Caco-2 (cell line): ENCODE data around the gene HMGA1. TPM values are rescaled to one million over a fixed set of nuclear protein-coding genes. Genes with fewer than 3 reads are reported as not detected.

Source experiments
- BruUV-seq: library from RNA; stranded (reverse); fragments of 400-500 nt; replicated peaks from 2 replicates; lab custom pipeline; 2021; lab: Mats Ljungman, UMichigan
- CTCF ChIA-PET: fragments of 300-600 bp; sonication (Branson Sonifier 250); formaldehyde crosslinking; loops from one replicate; lab custom pipeline; 2022; ENCODE audit warnings: antibody characterized with exemption; lab: Charles Lee
- POLR2A ChIA-PET: fragments of 300-600 bp; sonication (Branson Sonifier 250); formaldehyde crosslinking; loops from one replicate; lab custom pipeline; 2022; ENCODE audit warnings: antibody characterized with exemption; lab: Charles Lee
- DNase-seq, 2 experiments: peaks; one replicate each; pipeline versions ENCODE4 v3.0.0 to v3.0.0-alpha.2; 2020 to 2022
- H3K27me3 ChIP-seq: replicated peaks from 2 replicates; pipeline ENCODE4 v1.6.0; 2011; ENCODE audit warnings: low read length; ENCODE audit not compliant: control insufficient read depth, insufficient read depth
- H3K36me3 ChIP-seq: 2 replicates; pipeline ENCODE4 v1.5.1; 2011; ENCODE audit warnings: low read length; ENCODE audit not compliant: control insufficient read depth, insufficient read depth
- H3K4me1 ChIP-seq: fragments of 250-450 bp; sonication (Bioruptor Pico); 2 replicates; pipeline ENCODE4 v1.5.1; 2020; ENCODE audit warnings: mild to moderate bottlenecking
- H3K4me3 ChIP-seq: 2 replicates; pipeline ENCODE4 v1.5.1; 2011; ENCODE audit warnings: low read depth, mild to moderate bottlenecking, control low read depth, low read length
- H3K9me3 ChIP-seq: fragments of 250-450 bp; sonication (Bioruptor Pico); 2 replicates; pipeline ENCODE4 v1.5.1; 2020; ENCODE audit warnings: mild to moderate bottlenecking, moderate library complexity
- H3K27ac Mint-ChIP-seq: one replicate; pipeline ENCODE4 v1.8.0; 2022; ENCODE audit warnings: mixed read lengths; ENCODE audit not compliant: unreplicated experiment
- H3K27me3 Mint-ChIP-seq: one replicate; pipeline ENCODE4 v1.8.0; 2022; ENCODE audit warnings: mixed read lengths; ENCODE audit not compliant: insufficient read depth, unreplicated experiment
- H3K36me3 Mint-ChIP-seq: one replicate; pipeline ENCODE4 v1.8.0; 2022; ENCODE audit warnings: mild to moderate bottlenecking, mixed read lengths; ENCODE audit not compliant: insufficient read depth, unreplicated experiment
- H3K4me1 Mint-ChIP-seq: one replicate; pipeline ENCODE4 v1.8.0; 2022; ENCODE audit warnings: low read depth, mixed read lengths; ENCODE audit not compliant: unreplicated experiment
- H3K4me3 Mint-ChIP-seq: one replicate; pipeline ENCODE4 v1.8.0; 2022; ENCODE audit warnings: mild to moderate bottlenecking, moderate library complexity, mixed read lengths; ENCODE audit not compliant: unreplicated experiment
- H3K9me3 Mint-ChIP-seq: one replicate; pipeline ENCODE4 v1.8.0; 2022; ENCODE audit warnings: mixed read lengths; ENCODE audit not compliant: unreplicated experiment
- intact Hi-C: fragments of 100-400 bp; cut with micrococcal nuclease; formaldehyde crosslinking; loops from one replicate; pipeline ENCODE4 v1.10.0; 2022; ENCODE audit not compliant: unreplicated experiment
- total RNA-seq: library from RNA; stranded (reverse); gene quantifications from 2 replicates; pipeline ENCODE4 v1.2.3, GENCODE V29; 2022
- TF ChIP-seq, protein P1 (sequence below), 2 experiments: fragments of 200-600 bp in 1 of 2; IDR thresholded peaks; 1 replicate in 1 of 2; 2 replicates in 1 of 2; pipeline versions ENCODE4 v1.5.1 to v1.8.0; 2011 to 2022; ENCODE audit warnings: antibody characterized with exemption in 1 of 2, control low read depth in 1 of 2, inconsistent platforms in 1 of 2, low read depth in 1 of 2, low read length in 1 of 2, mild to moderate bottlenecking in 1 of 2, moderate library complexity in 1 of 2; ENCODE audit not compliant: insufficient read depth in 1 of 2, severe bottlenecking in 1 of 2, unreplicated experiment in 1 of 2

HMGA1 gene
- total RNA-seq, 1 experiment from 2014 or later: 301 TPM

DNA sequence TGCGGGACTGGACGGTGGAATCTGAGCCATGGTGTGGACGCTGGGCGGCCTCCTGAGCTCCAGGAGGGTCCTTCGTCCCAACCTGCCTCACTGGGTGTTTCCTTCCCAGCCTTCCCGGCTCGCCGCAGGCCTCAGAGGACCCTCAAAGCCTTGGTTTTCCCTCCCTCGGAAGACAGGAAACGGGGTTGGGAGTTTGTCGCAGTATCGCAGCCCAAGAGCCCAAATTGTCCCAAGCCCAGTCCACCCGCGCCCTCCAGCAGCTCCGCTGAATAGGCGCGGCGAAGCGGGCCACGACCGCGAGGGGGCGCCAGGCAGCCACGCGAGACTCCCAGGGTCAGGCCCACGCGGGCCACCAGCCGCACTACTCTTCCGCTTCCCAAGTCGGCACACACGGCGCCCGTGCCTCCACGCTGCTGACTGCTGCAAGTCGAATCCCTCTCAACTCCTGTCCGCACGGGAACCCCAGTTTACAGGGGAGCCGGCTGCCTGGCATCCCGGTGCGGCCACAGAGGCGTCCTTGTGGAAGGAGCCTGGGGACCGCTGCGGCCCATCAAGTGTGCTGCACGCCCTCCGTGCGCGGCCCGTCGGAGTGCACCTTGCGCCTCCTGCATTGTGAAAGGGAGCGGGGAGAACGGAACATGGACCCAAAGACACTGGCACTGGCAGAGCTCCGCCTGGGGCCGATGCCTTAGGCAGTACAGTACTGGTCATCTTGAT is 40.4 kb upstream of the HMGA1 start:
- DNase-seq: peak; percentile 61 to 79
- Histone ChIP-seq H3K4me3 (peak overlapping the region; percentile 38), H3K27me3 (no peaks in the 10 kb centered on the region), H3K9me3 (no peaks in the 10 kb centered on the region), H3K4me1 (peaks cover 4% of the 10 kb centered on the region; the same call in 1 of the 2 replicates), H3K36me3 (no peaks in the 10 kb centered on the region)
- H3K27me3 Mint-ChIP-seq: peaks cover 2% of the 10 kb centered on the region
- no peaks in the 10 kb centered on the region for H3K36me3 Mint-ChIP-seq
- H3K4me3 Mint-ChIP-seq: peak overlapping the region; percentile 67
- ChIA-PET POLR2A (interaction anchor here (0.5 to 1.4 kb wide), 2 partner anchors 219 to 485 kb away, joined by 4 to 6 read pairs; partner anchors contain the start of gene UQCC2), CTCF (interaction anchor here (0.6 to 1.5 kb wide), 4 partner anchors 11 to 219 kb away, joined by 3 to 29 read pairs (median 4); no protein-coding TSS in a partner anchor)
- no TSS peak for BruUV-seq
- intact Hi-C loops: loop anchor here (1.0 to 5.0 kb wide), 2 partner anchors 51 to 219 kb away; partner anchors contain the start of gene SMIM29
- no peaks in the 10 kb centered on the region for H3K4me1 Mint-ChIP-seq
- H3K9me3 Mint-ChIP-seq: peaks cover 8% of the 10 kb centered on the region
- TF ChIP-seq, protein P1, sequence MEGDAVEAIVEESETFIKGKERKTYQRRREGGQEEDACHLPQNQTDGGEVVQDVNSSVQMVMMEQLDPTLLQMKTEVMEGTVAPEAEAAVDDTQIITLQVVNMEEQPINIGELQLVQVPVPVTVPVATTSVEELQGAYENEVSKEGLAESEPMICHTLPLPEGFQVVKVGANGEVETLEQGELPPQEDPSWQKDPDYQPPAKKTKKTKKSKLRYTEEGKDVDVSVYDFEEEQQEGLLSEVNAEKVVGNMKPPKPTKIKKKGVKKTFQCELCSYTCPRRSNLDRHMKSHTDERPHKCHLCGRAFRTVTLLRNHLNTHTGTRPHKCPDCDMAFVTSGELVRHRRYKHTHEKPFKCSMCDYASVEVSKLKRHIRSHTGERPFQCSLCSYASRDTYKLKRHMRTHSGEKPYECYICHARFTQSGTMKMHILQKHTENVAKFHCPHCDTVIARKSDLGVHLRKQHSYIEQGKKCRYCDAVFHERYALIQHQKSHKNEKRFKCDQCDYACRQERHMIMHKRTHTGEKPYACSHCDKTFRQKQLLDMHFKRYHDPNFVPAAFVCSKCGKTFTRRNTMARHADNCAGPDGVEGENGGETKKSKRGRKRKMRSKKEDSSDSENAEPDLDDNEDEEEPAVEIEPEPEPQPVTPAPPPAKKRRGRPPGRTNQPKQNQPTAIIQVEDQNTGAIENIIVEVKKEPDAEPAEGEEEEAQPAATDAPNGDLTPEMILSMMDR (IDR thresholded peaks at IDR 0.05; ENCODE audit: insufficient read depth in 1 of 2, low read depth in 1 of 2, low read length in 1 of 2, severe bottlenecking in 1 of 2, unreplicated experiment in 1 of 2): peak; percentile 86 to 93
- H3K27ac Mint-ChIP-seq: no peak overlapping the region

DNA sequence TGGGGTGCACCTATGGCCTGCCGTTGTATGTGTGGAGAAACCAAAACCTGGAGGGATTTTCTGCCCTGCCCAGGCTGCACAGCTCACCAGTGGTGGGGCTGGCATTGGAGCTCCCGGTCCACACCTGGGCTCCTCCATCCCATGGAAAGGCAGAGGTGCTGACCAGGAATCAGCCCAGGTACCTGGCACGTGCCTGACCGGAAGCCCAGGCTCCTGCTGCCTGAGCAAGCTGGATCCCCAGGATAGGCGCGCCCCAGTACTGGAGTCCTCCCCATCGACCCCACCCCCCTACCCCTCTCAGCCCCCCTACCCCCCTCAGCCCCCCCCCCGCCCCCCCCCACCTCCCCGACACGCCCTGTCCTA is 39.9 kb upstream of the HMGA1 start:
- no TSS peak for BruUV-seq
- Mint-ChIP-seq H3K9me3 (peaks cover 13% of the 10 kb centered on the region), H3K36me3 (no peaks in the 10 kb centered on the region), H3K27me3 (peaks cover 2% of the 10 kb centered on the region), H3K4me1 (no peaks in the 10 kb centered on the region), H3K4me3 (peak overlapping the region; percentile 67), H3K27ac (no peak overlapping the region)
- ChIA-PET CTCF (interaction anchor here (1.5 kb wide), 2 partner anchors 22 to 219 kb away, joined by 3 to 29 read pairs; no protein-coding TSS in a partner anchor), POLR2A (interaction anchor here (1.4 kb wide), 1 partner anchor 218 kb away, joined by 4 read pairs; no protein-coding TSS in a partner anchor)
- TF ChIP-seq, protein P1 (IDR thresholded peaks at IDR 0.05; ENCODE audit: insufficient read depth in 1 of 2, low read depth in 1 of 2, low read length in 1 of 2, severe bottlenecking in 1 of 2, unreplicated experiment in 1 of 2): no peak
- Histone ChIP-seq H3K36me3 (no peaks in the 10 kb centered on the region), H3K4me3 (no peak overlapping the region), H3K27me3 (no peaks in the 10 kb centered on the region), H3K9me3 (no peaks in the 10 kb centered on the region), H3K4me1 (peaks cover 4% of the 10 kb centered on the region; the same call in 1 of the 2 replicates)
- intact Hi-C loops: loop anchor here (1.0 to 5.0 kb wide), 2 partner anchors 50 to 218 kb away; partner anchors contain the start of gene SMIM29
- no peak for DNase-seq

DNA sequence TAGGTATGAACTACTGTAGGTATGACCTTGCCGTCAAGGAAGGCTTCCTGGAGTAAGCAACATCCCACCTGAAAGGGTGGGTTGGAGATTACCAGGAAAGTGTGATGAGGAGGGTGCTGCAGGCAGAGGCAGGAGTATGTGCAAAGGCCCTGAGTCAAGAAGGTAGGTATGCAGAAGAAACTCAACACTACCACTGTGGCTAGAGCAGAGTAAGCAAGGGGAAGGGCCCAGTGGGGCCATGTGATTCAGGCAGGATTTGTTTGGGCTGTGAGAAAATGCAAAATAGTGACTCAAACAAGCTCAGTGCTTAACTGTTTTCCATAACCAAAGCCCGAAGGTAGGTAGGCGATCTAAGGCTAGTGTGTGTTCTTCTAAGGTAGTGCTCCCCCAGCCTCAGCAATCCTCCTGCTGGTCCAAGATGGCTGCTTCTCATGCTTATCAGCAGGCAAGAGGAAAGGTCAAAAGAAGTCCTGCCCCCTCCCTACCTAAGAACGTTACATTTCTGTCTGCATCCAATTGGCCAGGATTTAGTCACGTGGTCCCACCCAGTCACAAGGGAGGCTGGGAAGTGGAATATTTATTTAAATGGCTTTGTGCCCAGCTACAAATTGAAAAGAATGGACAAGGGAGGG is 36.2 kb upstream of the HMGA1 start:
- ChIA-PET CTCF (interaction anchor here (0.7 kb wide), 1 partner anchor 173 kb away, joined by 3 read pairs; no protein-coding TSS in a partner anchor), POLR2A (no interaction called here)
- H3K9me3 Mint-ChIP-seq: peaks cover 17% of the 10 kb centered on the region
- H3K36me3 ChIP-seq: no peaks in the 10 kb centered on the region
- DNase-seq: no peak
- no peaks in the 10 kb centered on the region for H3K27me3 Mint-ChIP-seq
- no peaks in the 10 kb centered on the region for H3K4me1 Mint-ChIP-seq
- no TSS peak for BruUV-seq
- intact Hi-C loops: no loop called here
- H3K27ac Mint-ChIP-seq: no peak overlapping the region
- H3K9me3 ChIP-seq: no peaks in the 10 kb centered on the region
- no peaks in the 10 kb centered on the region for H3K36me3 Mint-ChIP-seq
- TF ChIP-seq, protein P1 (IDR thresholded peaks at IDR 0.05; ENCODE audit: insufficient read depth in 1 of 2, low read depth in 1 of 2, low read length in 1 of 2, severe bottlenecking in 1 of 2, unreplicated experiment in 1 of 2): no peak
- no peak overlapping the region for H3K4me3 ChIP-seq
- no peak overlapping the region for H3K4me3 Mint-ChIP-seq
- H3K27me3 ChIP-seq: no peaks in the 10 kb centered on the region
- peaks cover 4% of the 10 kb centered on the region; the same call in 1 of the 2 replicates for H3K4me1 ChIP-seq
